Loucy (cell line): ENCODE measurements around the gene HERC3.

Experiments used
- H2AFZ ChIP-seq: fragments of 200-600 bp; sonication (generic); 2 replicates; pipeline ENCODE4 v1.6.0; 2016; ENCODE audit warnings: antibody characterized with exemption, mild to moderate bottlenecking, low read length, moderate library complexity
- H3F3A ChIP-seq: fragments of 200-600 bp; 2 replicates; pipeline ENCODE4 v1.6.0; 2016; ENCODE audit warnings: antibody characterized with exemption, low read depth, mild to moderate bottlenecking
- H3K27me3 ChIP-seq: fragments of 200-600 bp; sonication (generic); 2 replicates; pipeline ENCODE4 v1.6.1; 2014; ENCODE audit warnings: low read length, mild to moderate bottlenecking; ENCODE audit not compliant: insufficient read depth, poor library complexity, severe bottlenecking
- H3K36me3 ChIP-seq: fragments of 200-600 bp; sonication (generic); 2 replicates; pipeline ENCODE4 v1.6.1; 2016; ENCODE audit warnings: low read length; ENCODE audit not compliant: insufficient read depth
- H3K4me1 ChIP-seq: fragments of 200-600 bp; sonication (generic); 2 replicates; pipeline ENCODE4 v1.5.1; 2014; ENCODE audit warnings: low read length, mild to moderate bottlenecking; ENCODE audit not compliant: insufficient read depth, poor library complexity, severe bottlenecking
- H3K4me2 ChIP-seq: fragments of 200-600 bp; sonication (generic); 2 replicates; pipeline ENCODE4 v1.6.0; 2014; ENCODE audit warnings: antibody characterized with exemption, low read length, low read depth, mild to moderate bottlenecking; ENCODE audit not compliant: poor library complexity, severe bottlenecking
- H3K4me3 ChIP-seq: fragments of 200-600 bp; sonication (generic); 2 replicates; pipeline ENCODE4 v1.5.1; 2014; ENCODE audit warnings: low read length, mild to moderate bottlenecking, mixed read lengths; ENCODE audit not compliant: poor library complexity, severe bottlenecking
- H3K79me2 ChIP-seq: fragments of 200-600 bp; sonication (generic); 2 replicates; pipeline ENCODE4 v1.6.1; 2014; ENCODE audit warnings: low read length; ENCODE audit not compliant: insufficient read depth
- H3K9ac ChIP-seq: fragments of 200-600 bp; sonication (generic); 2 replicates; pipeline ENCODE4 v1.6.0; 2014; ENCODE audit warnings: mild to moderate bottlenecking, low read depth, low read length, moderate library complexity; ENCODE audit not compliant: poor library complexity, severe bottlenecking
- H3K9me2 ChIP-seq: fragments of 200-600 bp; sonication (generic); replicated peaks from 2 replicates; pipeline ENCODE4 v1.6.1; 2016; ENCODE audit warnings: low read depth, low read length, mixed read lengths
- H3K9me3 ChIP-seq: fragments of 200-600 bp; sonication (generic); 2 replicates; pipeline ENCODE4 v1.6.1; 2014; ENCODE audit warnings: mild to moderate bottlenecking, antibody characterized with exemption, low read length, low read depth; ENCODE audit not compliant: insufficient read depth
- H4K20me1 ChIP-seq: fragments of 200-600 bp; sonication (generic); 2 replicates; pipeline ENCODE4 v1.6.0; 2014; ENCODE audit warnings: antibody characterized with exemption, low read length, mild to moderate bottlenecking; ENCODE audit not compliant: insufficient read depth, poor library complexity, severe bottlenecking
- CTCF ChIP-seq: fragments of 200-600 bp; sonication (generic); conservative IDR thresholded peaks from 2 replicates; pipeline ENCODE4 v1.5.1; 2014; ENCODE audit warnings: mild to moderate bottlenecking, antibody characterized with exemption, low read length
- EZH2phosphoT487 ChIP-seq: fragments of 200-600 bp; IDR thresholded peaks from 2 replicates; pipeline ENCODE4 v1.6.1; 2018; ENCODE audit warnings: antibody characterized with exemption, mild to moderate bottlenecking, moderate library complexity, borderline replicate concordance

The HERC3 gene

GRCh38 chr4:88674979-88675378, 82.7 kb downstream of the HERC3 start:
- Histone ChIP-seq H3K4me1 (no peaks in the 10 kb centered on the region), H3K27me3 (no peaks in the 10 kb centered on the region), H3F3A (no peaks in the 10 kb centered on the region), H3K79me2 (no peaks in the 10 kb centered on the region), H3K9ac (no peak overlapping the region), H3K9me2 (no peaks in the 10 kb centered on the region), H2AFZ (no peak overlapping the region), H3K4me3 (no peak overlapping the region), H4K20me1 (no peaks in the 10 kb centered on the region), H3K9me3 (no peaks in the 10 kb centered on the region), H3K4me2 (no peak overlapping the region), H3K36me3 (peaks cover 31% of the 10 kb centered on the region; the same call in 1 of the 2 replicates)
- TF ChIP-seq EZH2phosphoT487: no peak
- no peak for TF ChIP-seq CTCF

- H3K36me3 ChIP-seq: peaks cover 36% of the 10 kb centered on the region; the same call in 1 of the 2 replicates
- H3K9ac ChIP-seq: no peak overlapping the region
- no peak overlapping the region for H2AFZ ChIP-seq
- H3K9me3 ChIP-seq: no peaks in the 10 kb centered on the region
- no peaks in the 10 kb centered on the region for H3K27me3 ChIP-seq
- H4K20me1 ChIP-seq: no peaks in the 10 kb centered on the region
- no peak overlapping the region for H3K4me3 ChIP-seq
- no peaks in the 10 kb centered on the region for H3F3A ChIP-seq
- H3K9me2 ChIP-seq: no peaks in the 10 kb centered on the region
- TF ChIP-seq EZH2phosphoT487: no peak
- TF ChIP-seq CTCF: no peak
- no peaks in the 10 kb centered on the region for H3K79me2 ChIP-seq
- H3K4me1 ChIP-seq: no peaks in the 10 kb centered on the region
- no peak overlapping the region for H3K4me2 ChIP-seq
Observed at GRCh38 chr4:88675543-88675942, 83.3 kb downstream of the HERC3 start.

- TF ChIP-seq CTCF: no peak
- TF ChIP-seq EZH2phosphoT487: no peak
- Histone ChIP-seq H3K9me2 (no peaks in the 10 kb centered on the region), H3K4me1 (no peaks in the 10 kb centered on the region)
Observed at GRCh38 chr4:88681209-88681608, 88.9 kb downstream of the HERC3 start.

More at GRCh38 chr4:88681209-88681608, 88.9 kb downstream of the HERC3 start:
- Histone ChIP-seq H3K9me3 (no peaks in the 10 kb centered on the region; the same call in 1 of the 2 replicates), H3K4me2 (no peak overlapping the region), H3K4me3 (no peak overlapping the region), H3K27me3 (no peaks in the 10 kb centered on the region), H3K79me2 (no peaks in the 10 kb centered on the region), H3K36me3 (peaks cover 48% of the 10 kb centered on the region; the same call in 1 of the 2 replicates), H3K9ac (no peak overlapping the region), H3F3A (no peaks in the 10 kb centered on the region), H2AFZ (no peak overlapping the region), H4K20me1 (no peaks in the 10 kb centered on the region)
